HEK293 (cell line): ENCODE results near the gene RRP1B.

Source experiments
- CTCF ChIA-PET: fragments of 350-600 bp; formaldehyde crosslinking; extraction: SDS; loops from one replicate; lab custom pipeline; 2021; ENCODE audit warnings: antibody characterized with exemption; lab: Yijun Ruan, JAX
- POLR2A ChIA-PET: fragments of 300-600 bp; formaldehyde crosslinking; extraction: SDS; loops from one replicate; lab custom pipeline; 2020; ENCODE audit warnings: antibody characterized with exemption, inconsistent platforms; lab: Yijun Ruan, JAX
- H3K27ac ChIP-seq: fragments of 200-500 bp; sonication (Bioruptor generic); 2 replicates; pipeline ENCODE4 v1.5.1; 2014; ENCODE audit warnings: low read depth, low read length, control low read depth, inconsistent platforms; ENCODE audit errors: extremely low read depth
- H3K36me3 ChIP-seq, 2 experiments: fragments of 200-500 bp in 1 of 2; sonication (Bioruptor generic) in 1 of 2; 1 replicate in 1 of 2; 2 replicates in 1 of 2; pipeline ENCODE4 v1.5.1; 2014 to 2017; ENCODE audit warnings: inconsistent platforms in 2 of 2, low read length in 2 of 2; ENCODE audit not compliant: control insufficient read depth in 2 of 2, insufficient read depth in 1 of 2
- H3K4me1 ChIP-seq: fragments of 200-500 bp; sonication (Bioruptor generic); 2 replicates; pipeline ENCODE4 v1.5.1; 2014; ENCODE audit warnings: mild to moderate bottlenecking, low read length, inconsistent platforms; ENCODE audit not compliant: control insufficient read depth, insufficient read depth
- H3K4me3 ChIP-seq: 2 replicates; pipeline ENCODE4 v1.5.1; 2011; ENCODE audit warnings: low read depth, mild to moderate bottlenecking, control low read depth, low read length, moderate library complexity
- H3K9me3 ChIP-seq: fragments of 200-500 bp; sonication (Bioruptor generic); 2 replicates; pipeline ENCODE4 v1.5.1; 2014; ENCODE audit warnings: low read depth, low read length, inconsistent platforms; ENCODE audit not compliant: control insufficient read depth, insufficient read depth
- EGR2 ChIP-seq: fragments of 450-650 bp; formaldehyde crosslinking; IDR thresholded peaks from 2 replicates; pipeline ENCODE4 v1.5.1; 2016; ENCODE audit warnings: low read depth, missing biosample characterization, missing genetic modification characterization
- ELK4 ChIP-seq: IDR thresholded peaks from 2 replicates; pipeline ENCODE4 v1.6.1; 2011; ENCODE audit warnings: mild to moderate bottlenecking, low read depth, low read length, borderline replicate concordance
- GLIS1 ChIP-seq: fragments of 450-650 bp; formaldehyde crosslinking; IDR thresholded peaks from 2 replicates; pipeline ENCODE4 v1.5.1; 2016; ENCODE audit warnings: missing biosample characterization, missing genetic modification characterization
- IKZF3 ChIP-seq: fragments of 450-650 bp; IDR thresholded peaks from 2 replicates; pipeline ENCODE4 v1.5.0; 2018; ENCODE audit warnings: missing biosample characterization, mild to moderate bottlenecking, missing genetic modification characterization, moderate library complexity
- KLF1 ChIP-seq: fragments of 450-650 bp; formaldehyde crosslinking; IDR thresholded peaks from 2 replicates; pipeline ENCODE4 v1.5.1; 2016; ENCODE audit warnings: missing biosample characterization, missing genetic modification characterization
- KLF8 ChIP-seq: fragments of 450-650 bp; formaldehyde crosslinking; IDR thresholded peaks from 2 replicates; pipeline ENCODE4 v1.5.1; 2016; ENCODE audit warnings: missing biosample characterization, missing genetic modification characterization
- ZFHX2 ChIP-seq: fragments of 450-650 bp; formaldehyde crosslinking; conservative IDR thresholded peaks from 2 replicates; pipeline ENCODE4 v1.5.1; 2016; ENCODE audit warnings: missing biosample characterization, missing genetic modification characterization
- ZIC2 ChIP-seq: fragments of 450-650 bp; formaldehyde crosslinking; IDR thresholded peaks from 2 replicates; pipeline ENCODE4 v1.5.1; 2016; ENCODE audit warnings: missing biosample characterization, missing genetic modification characterization
- ZNF10 ChIP-seq: fragments of 450-650 bp; formaldehyde crosslinking; IDR thresholded peaks from 2 replicates; pipeline ENCODE4 v1.5.1; 2017; ENCODE audit warnings: missing biosample characterization, missing genetic modification characterization
- ZNF132 ChIP-seq: fragments of 450-650 bp; formaldehyde crosslinking; IDR thresholded peaks from 2 replicates; pipeline ENCODE4 v1.5.1; 2017; ENCODE audit warnings: missing biosample characterization, missing genetic modification characterization, borderline replicate concordance
- ZNF214 ChIP-seq: fragments of 450-650 bp; formaldehyde crosslinking; IDR thresholded peaks from 2 replicates; pipeline ENCODE4 v1.5.1; 2017; ENCODE audit warnings: missing biosample characterization, mild to moderate bottlenecking, missing genetic modification characterization, borderline replicate concordance
- ZNF266 ChIP-seq: fragments of 450-650 bp; formaldehyde crosslinking; IDR thresholded peaks from 2 replicates; pipeline ENCODE4 v1.5.1; 2016; ENCODE audit warnings: missing biosample characterization, missing genetic modification characterization, low read depth
- ZNF341 ChIP-seq: fragments of 450-650 bp; formaldehyde crosslinking; IDR thresholded peaks from 2 replicates; pipeline ENCODE4; 2016; ENCODE audit warnings: low read depth, missing biosample characterization, missing genetic modification characterization
- ZNF530 ChIP-seq: fragments of 450-650 bp; formaldehyde crosslinking; IDR thresholded peaks from 2 replicates; pipeline ENCODE4 v1.5.1; 2016; ENCODE audit warnings: low read depth, missing biosample characterization, missing genetic modification characterization
- ZNF558 ChIP-seq: fragments of 450-650 bp; formaldehyde crosslinking; IDR thresholded peaks from 2 replicates; pipeline ENCODE4 v1.5.1; 2016; ENCODE audit warnings: missing biosample characterization, missing genetic modification characterization
- ZNF639 ChIP-seq: fragments of 450-650 bp; formaldehyde crosslinking; IDR thresholded peaks from 2 replicates; pipeline ENCODE4 v1.5.1; 2016; ENCODE audit warnings: missing biosample characterization, missing genetic modification characterization
- ZNF645 ChIP-seq: fragments of 450-650 bp; formaldehyde crosslinking; IDR thresholded peaks from 2 replicates; pipeline ENCODE4; 2016; ENCODE audit warnings: missing biosample characterization, missing genetic modification characterization
- ZNF654 ChIP-seq: fragments of 450-650 bp; formaldehyde crosslinking; IDR thresholded peaks from 2 replicates; pipeline ENCODE4 v1.5.1; 2016; ENCODE audit warnings: low read depth, missing biosample characterization, missing genetic modification characterization
- ZNF701 ChIP-seq: fragments of 450-650 bp; formaldehyde crosslinking; IDR thresholded peaks from 2 replicates; pipeline ENCODE4 v1.5.1; 2016; ENCODE audit warnings: missing biosample characterization, missing genetic modification characterization
- ZNF747 ChIP-seq: fragments of 450-650 bp; formaldehyde crosslinking; IDR thresholded peaks from 2 replicates; pipeline ENCODE4 v1.5.1; 2016; ENCODE audit warnings: missing biosample characterization, missing genetic modification characterization
- TF ChIP-seq, protein P1 (sequence below): fragments of 450-650 bp; formaldehyde crosslinking; IDR thresholded peaks from 2 replicates; pipeline ENCODE4 v1.5.1; 2016; ENCODE audit warnings: missing biosample characterization, missing genetic modification characterization
- TF ChIP-seq, protein P2 (sequence below): fragments of 450-650 bp; formaldehyde crosslinking; IDR thresholded peaks from 2 replicates; pipeline ENCODE4 v1.5.1; 2016; ENCODE audit warnings: missing biosample characterization, missing genetic modification characterization
- TF ChIP-seq, protein P3 (sequence below): fragments of 450-650 bp; formaldehyde crosslinking; IDR thresholded peaks from 2 replicates; pipeline ENCODE4 v1.5.1; 2016; ENCODE audit warnings: missing biosample characterization, missing genetic modification characterization

RRP1B gene

GRCh38 chr21:43734131-43734927 lies 75.0 kb downstream of the RRP1B start:
- Histone ChIP-seq H3K4me3 (no peak overlapping the region), H3K27ac (no peak overlapping the region)

DNA sequence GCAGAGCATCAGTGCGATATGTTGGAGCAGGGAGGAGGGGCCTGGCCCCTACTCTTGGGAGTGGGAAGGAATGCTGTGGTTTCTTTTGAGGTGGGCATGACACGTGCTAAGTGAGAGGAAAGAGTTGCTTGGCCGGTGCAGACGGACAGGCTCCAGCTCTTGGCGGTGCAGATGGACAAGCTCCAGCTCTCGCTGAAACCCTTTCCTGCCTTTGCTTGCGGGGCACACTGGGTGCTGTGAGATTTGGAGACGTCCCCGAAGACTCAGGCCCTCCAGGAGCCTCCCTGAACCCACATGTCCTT lies 75.5 kb downstream of the RRP1B start:
- no peak for TF ChIP-seq ZNF645
- TF ChIP-seq, protein P1, sequence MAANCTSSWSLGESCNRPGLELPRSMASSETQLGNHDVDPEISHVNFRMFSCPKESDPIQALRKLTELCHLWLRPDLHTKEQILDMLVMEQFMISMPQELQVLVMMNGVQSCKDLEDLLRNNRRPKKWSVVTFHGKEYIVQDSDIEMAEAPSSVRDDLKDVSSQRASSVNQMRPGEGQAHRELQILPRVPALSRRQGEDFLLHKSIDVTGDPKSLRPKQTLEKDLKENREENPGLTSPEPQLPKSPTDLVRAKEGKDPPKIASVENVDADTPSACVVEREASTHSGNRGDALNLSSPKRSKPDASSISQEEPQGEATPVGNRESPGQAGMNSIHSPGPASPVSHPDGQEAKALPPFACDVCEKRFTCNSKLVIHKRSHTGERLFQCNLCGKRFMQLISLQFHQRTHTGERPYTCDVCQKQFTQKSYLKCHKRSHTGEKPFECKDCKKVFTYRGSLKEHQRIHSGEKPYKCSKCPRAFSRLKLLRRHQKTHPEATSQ (tag by site-specific recombination) = no peak
- no peak for TF ChIP-seq ZNF701 (tag by site-specific recombination)
- TF ChIP-seq, protein P2, sequence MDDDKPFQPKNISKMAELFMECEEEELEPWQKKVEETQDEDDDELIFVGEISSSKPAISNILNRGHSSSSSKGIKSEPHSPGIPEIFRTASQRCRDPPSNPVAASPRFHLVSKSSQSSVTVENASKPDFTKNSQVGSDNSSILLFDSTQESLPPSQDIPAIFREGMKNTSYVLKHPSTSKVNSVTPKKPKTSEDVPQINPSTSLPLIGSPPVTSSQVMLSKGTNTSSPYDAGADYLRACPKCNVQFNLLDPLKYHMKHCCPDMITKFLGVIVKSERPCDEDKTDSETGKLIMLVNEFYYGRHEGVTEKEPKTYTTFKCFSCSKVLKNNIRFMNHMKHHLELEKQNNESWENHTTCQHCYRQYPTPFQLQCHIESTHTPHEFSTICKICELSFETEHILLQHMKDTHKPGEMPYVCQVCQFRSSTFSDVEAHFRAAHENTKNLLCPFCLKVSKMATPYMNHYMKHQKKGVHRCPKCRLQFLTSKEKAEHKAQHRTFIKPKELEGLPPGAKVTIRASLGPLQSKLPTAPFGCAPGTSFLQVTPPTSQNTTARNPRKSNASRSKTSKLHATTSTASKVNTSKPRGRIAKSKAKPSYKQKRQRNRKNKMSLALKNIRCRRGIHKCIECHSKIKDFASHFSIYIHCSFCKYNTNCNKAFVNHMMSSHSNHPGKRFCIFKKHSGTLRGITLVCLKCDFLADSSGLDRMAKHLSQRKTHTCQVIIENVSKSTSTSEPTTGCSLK = no peak
- no peak for TF ChIP-seq ZIC2
- no peak for TF ChIP-seq ELK4
- no peak for TF ChIP-seq ZNF341 (tag by site-specific recombination)
- TF ChIP-seq ZNF558 (tag by site-specific recombination) = no peak
- TF ChIP-seq, protein P3, sequence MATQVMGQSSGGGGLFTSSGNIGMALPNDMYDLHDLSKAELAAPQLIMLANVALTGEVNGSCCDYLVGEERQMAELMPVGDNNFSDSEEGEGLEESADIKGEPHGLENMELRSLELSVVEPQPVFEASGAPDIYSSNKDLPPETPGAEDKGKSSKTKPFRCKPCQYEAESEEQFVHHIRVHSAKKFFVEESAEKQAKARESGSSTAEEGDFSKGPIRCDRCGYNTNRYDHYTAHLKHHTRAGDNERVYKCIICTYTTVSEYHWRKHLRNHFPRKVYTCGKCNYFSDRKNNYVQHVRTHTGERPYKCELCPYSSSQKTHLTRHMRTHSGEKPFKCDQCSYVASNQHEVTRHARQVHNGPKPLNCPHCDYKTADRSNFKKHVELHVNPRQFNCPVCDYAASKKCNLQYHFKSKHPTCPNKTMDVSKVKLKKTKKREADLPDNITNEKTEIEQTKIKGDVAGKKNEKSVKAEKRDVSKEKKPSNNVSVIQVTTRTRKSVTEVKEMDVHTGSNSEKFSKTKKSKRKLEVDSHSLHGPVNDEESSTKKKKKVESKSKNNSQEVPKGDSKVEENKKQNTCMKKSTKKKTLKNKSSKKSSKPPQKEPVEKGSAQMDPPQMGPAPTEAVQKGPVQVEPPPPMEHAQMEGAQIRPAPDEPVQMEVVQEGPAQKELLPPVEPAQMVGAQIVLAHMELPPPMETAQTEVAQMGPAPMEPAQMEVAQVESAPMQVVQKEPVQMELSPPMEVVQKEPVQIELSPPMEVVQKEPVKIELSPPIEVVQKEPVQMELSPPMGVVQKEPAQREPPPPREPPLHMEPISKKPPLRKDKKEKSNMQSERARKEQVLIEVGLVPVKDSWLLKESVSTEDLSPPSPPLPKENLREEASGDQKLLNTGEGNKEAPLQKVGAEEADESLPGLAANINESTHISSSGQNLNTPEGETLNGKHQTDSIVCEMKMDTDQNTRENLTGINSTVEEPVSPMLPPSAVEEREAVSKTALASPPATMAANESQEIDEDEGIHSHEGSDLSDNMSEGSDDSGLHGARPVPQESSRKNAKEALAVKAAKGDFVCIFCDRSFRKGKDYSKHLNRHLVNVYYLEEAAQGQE = no peak
- no peak for TF ChIP-seq ZNF266 (tag by site-specific recombination)
- no peak for TF ChIP-seq ZNF132 (tag by site-specific recombination)
- no peak for TF ChIP-seq ZNF639 (tag by site-specific recombination)
- TF ChIP-seq ZNF214 (tag by site-specific recombination) = no peak
- TF ChIP-seq ZNF10 (tag by site-specific recombination) = no peak
- no peak for TF ChIP-seq ZNF654 (tag by site-specific recombination)
- TF ChIP-seq IKZF3 (tag by site-specific recombination) = no peak
- Histone ChIP-seq H3K36me3 (peaks cover 0 to 36% of the 10 kb centered on the region in 2 experiments; a peak in 2 of 3 replicates), H3K4me3 (no peak overlapping the region), H3K27ac (no peak overlapping the region), H3K9me3 (no peaks in the 10 kb centered on the region), H3K4me1 (no peaks in the 10 kb centered on the region)
- ChIA-PET CTCF (interaction anchor here (0.6 kb wide), 1 partner anchor 275 kb away, joined by 3 read pairs; no protein-coding TSS in a partner anchor), POLR2A (no interaction called here)

More at GRCh38 chr21:43734131-43734927, 75.0 kb downstream of the RRP1B start:
- Histone ChIP-seq H3K36me3 (peaks cover 0 to 36% of the 10 kb centered on the region in 2 experiments; a peak in 2 of 3 replicates), H3K4me1 (peaks cover 4% of the 10 kb centered on the region; the same call in 1 of the 2 replicates), H3K9me3 (no peaks in the 10 kb centered on the region)
- ChIA-PET POLR2A (no interaction called here), CTCF (no interaction called here)
- TF ChIP-seq EGR2 (tag by site-specific recombination) (peak; percentile 99), KLF1 (tag by site-specific recombination) (peak; percentile 100), ZNF747 (tag by site-specific recombination) (no peak), ZFHX2 (peak; percentile 99), KLF8 (tag by site-specific recombination) (peak; percentile 92), ZIC2 (peak; percentile 92), ZNF530 (tag by site-specific recombination) (no peak), GLIS1 (tag by site-specific recombination) (peak; percentile 91)
